Kidney (tissue), 14 donors: Measurements from ENCODE around the gene ORC2. TPM values are rescaled to one million over a fixed set of nuclear protein-coding genes. Genes with fewer than 3 reads are reported as not detected.

Experiments
- DNase-seq, 5 donors: peaks; one replicate each; pipeline ENCODE4 v3.0.0-alpha.2; 2013 to 2020
- FAIRE-seq: peaks from 2 replicates; lab custom pipeline; 2012; peaks lifted over from hg19 to GRCh38; lab: Jason Lieb, UNC
- H3K27ac ChIP-seq, 2 donors: one replicate each; pipeline ENCODE4 v1.7.0; 2013; ENCODE audit warnings: low read depth in 2 of 2, low read length in 2 of 2, inconsistent platforms in 1 of 2
- H3K27me3 ChIP-seq: one replicate; pipeline ENCODE4 v1.7.1; 2013; ENCODE audit warnings: low read length, inconsistent platforms; ENCODE audit not compliant: control insufficient read depth, insufficient read depth
- H3K36me3 ChIP-seq, 3 donors: one replicate each; pipeline versions ENCODE4 v1.7.0 to v1.7.1; 2013; ENCODE audit warnings: low read length in 3 of 3, control low read depth in 1 of 3, inconsistent platforms in 1 of 3; ENCODE audit not compliant: insufficient read depth in 3 of 3, control insufficient read depth in 2 of 3
- H3K4me1 ChIP-seq, 3 donors: one replicate each; pipeline versions ENCODE4 v1.7.0 to v1.7.1; 2013; ENCODE audit warnings: low read length in 3 of 3, inconsistent platforms in 1 of 3, low read depth in 1 of 3; ENCODE audit not compliant: control insufficient read depth in 2 of 3, insufficient read depth in 2 of 3
- H3K4me3 ChIP-seq, 3 donors: one replicate each; pipeline versions ENCODE4 v1.7.0 to v1.8.1; 2013; ENCODE audit warnings: low read length in 3 of 3, control low read depth in 1 of 3, inconsistent platforms in 1 of 3
- H3K9ac ChIP-seq, 3 donors: one replicate each; pipeline versions ENCODE4 v1.7.0 to v1.7.1; 2013; ENCODE audit warnings: low read length in 3 of 3, control low read depth in 1 of 3, inconsistent platforms in 1 of 3
- H3K9me3 ChIP-seq, 3 donors: one replicate each; pipeline versions ENCODE4 v1.7.0 to v1.7.1; 2013; ENCODE audit warnings: low read length in 3 of 3, control low read depth in 1 of 3, inconsistent platforms in 1 of 3; ENCODE audit not compliant: control insufficient read depth in 2 of 3, insufficient read depth in 1 of 3
- intact Hi-C: fragments of 100-400 bp; cut with DNase I; formaldehyde crosslinking; loops from one replicate; pipeline ENCODE4 v1.11.1; 2022
- polyA plus RNA-seq: library from polyadenylated mRNA; stranded (reverse); fragments of 350-450 nt; fragmentation: Illumina TruSeq; extraction: RNeasy Lipid Tissue Mini Kit (QIAGEN cat#74804); gene quantifications from one replicate; pipeline ENCODE4 v1.2.3, GENCODE V29; 2014; ENCODE audit warnings: low read depth, low replicate concordance; ENCODE audit not compliant: insufficient read depth
- total RNA-seq: library from RNA; stranded (reverse); fragmentation: NEBNext Ultra II Directional; extraction: Animal tissue kit (Norgen Biotek cat#: 25700); gene quantifications from one replicate; pipeline ENCODE4 v1.2.1, GENCODE V29; 2021
- TF ChIP-seq, protein P1 (sequence below): IDR thresholded peaks from 3 replicates; pipeline ENCODE4 v1.5.1; 2012; ENCODE audit warnings: mild to moderate bottlenecking, moderate library complexity, borderline replicate concordance; ENCODE audit not compliant: insufficient read depth; ENCODE audit errors: extremely low read depth
- donor health status: control.
- donor health status: control.
- donor health status: control.
- donor health status: control.
- donor health status: control.
- donor health status: DM: yes; HTN: yes; CAD: no.
- donor health status: Normal renal cell carcinoma (clear cell type).

ORC2 gene
- total and polyA plus RNA-seq, 2 donors from 2014 or later: 7.4 to 26.0 TPM

DNA sequence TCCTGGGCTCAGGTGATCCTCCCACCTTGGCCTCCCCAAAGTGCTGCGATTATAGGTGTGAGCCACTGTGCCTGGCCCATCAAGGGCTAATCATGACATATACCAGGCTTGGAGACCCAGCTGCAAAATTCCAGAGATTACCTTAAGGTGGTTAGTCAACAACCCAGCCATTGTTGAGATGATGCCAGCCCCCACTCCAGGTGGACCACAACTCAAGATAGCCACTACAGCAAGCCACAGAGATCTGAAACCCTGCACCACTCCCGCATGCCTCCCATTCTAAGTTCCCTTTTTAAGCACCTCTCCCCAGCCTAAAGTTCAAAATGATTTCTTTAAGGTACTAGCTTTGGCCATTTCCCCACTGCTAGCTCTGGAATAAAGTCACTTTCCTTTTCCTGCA is 94.4 kb downstream of the ORC2 start:
- TF ChIP-seq, protein P1, sequence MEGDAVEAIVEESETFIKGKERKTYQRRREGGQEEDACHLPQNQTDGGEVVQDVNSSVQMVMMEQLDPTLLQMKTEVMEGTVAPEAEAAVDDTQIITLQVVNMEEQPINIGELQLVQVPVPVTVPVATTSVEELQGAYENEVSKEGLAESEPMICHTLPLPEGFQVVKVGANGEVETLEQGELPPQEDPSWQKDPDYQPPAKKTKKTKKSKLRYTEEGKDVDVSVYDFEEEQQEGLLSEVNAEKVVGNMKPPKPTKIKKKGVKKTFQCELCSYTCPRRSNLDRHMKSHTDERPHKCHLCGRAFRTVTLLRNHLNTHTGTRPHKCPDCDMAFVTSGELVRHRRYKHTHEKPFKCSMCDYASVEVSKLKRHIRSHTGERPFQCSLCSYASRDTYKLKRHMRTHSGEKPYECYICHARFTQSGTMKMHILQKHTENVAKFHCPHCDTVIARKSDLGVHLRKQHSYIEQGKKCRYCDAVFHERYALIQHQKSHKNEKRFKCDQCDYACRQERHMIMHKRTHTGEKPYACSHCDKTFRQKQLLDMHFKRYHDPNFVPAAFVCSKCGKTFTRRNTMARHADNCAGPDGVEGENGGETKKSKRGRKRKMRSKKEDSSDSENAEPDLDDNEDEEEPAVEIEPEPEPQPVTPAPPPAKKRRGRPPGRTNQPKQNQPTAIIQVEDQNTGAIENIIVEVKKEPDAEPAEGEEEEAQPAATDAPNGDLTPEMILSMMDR: no peak
- Histone ChIP-seq H3K36me3 (peaks cover 3 to 4% (median 4%) of the 10 kb centered on the region in 3 donors), H3K4me3 (no peak overlapping the region), H3K27me3 (no peaks in the 10 kb centered on the region), H3K9ac (no peak overlapping the region), H3K27ac (no peak overlapping the region), H3K4me1 (no peaks in the 10 kb centered on the region), H3K9me3 (no peaks in the 10 kb centered on the region)
- DNase-seq (no peak), FAIRE-seq (no peak)
- intact Hi-C loops: no loop called here

DNA sequence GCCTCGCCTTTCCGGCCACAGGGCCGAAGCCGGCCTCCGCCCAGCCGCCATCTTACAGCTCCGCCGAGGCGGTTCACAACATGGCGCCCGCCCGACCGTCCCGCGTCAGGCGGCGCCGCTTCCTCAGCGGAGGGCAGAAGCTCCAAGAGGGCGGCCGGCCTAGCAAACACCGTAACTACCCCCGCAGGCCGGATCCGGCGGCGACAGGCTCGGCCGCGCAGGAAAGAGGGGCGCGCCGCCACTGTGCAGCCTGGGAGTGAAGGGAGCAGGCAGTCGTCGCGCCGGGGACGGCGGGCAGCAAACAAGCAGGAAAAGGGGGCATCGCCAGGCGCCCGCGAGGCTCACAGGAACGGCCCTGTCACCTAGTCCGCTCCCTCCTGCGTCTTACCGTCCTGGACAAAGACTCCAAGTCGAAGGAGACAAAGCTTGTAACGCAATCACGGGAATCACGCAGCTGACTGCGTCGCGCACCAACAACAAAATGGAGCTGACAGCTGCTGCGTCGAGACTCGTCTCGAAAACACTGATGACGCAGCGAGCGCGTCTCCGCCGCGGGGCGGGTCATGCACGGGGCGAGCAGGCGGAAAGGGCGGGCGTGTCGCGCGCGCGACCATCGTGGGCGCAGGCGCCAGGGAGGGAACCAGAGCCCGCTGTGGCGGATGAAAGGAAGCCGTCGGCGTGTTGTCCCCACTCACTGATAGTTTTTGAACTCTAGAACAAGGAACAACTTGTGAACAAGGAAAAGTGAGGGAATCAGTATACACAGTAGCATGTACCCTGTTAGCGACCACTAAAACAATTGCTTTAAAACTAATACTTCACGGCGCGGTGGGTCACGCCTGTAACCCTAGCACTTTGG is 99.1 kb downstream of the ORC2 start, which contains the start of gene CLK1:
Gene CLK1 (minus strand): TSS at position 483 of the 859 bp plus-strand sequence. CDS start 2,796 bp downstream, outside the sequence.
- H3K9ac ChIP-seq: peak within 1 kb of the TSS; percentile 100
- peak within 1 kb of the TSS; percentile 100 for H3K27ac ChIP-seq
- no peaks in the 10 kb centered on the region for H3K9me3 ChIP-seq
- H3K27me3 ChIP-seq: no peaks in the 10 kb centered on the region
- DNase-seq (peak; percentile 96 to 99 (median 97)), FAIRE-seq (no peak)
- H3K4me1 ChIP-seq: peaks cover 3 to 8% (median 4%) of the 10 kb centered on the region in 3 donors
- peak within 1 kb of the TSS; percentile 90 to 100 (median 99) for H3K4me3 ChIP-seq
- TF ChIP-seq, protein P1: no peak
- peaks cover 0 to 21% (median 4%) of the 10 kb centered on the region in 3 donors for H3K36me3 ChIP-seq
- intact Hi-C loops: no loop called here

DNA sequence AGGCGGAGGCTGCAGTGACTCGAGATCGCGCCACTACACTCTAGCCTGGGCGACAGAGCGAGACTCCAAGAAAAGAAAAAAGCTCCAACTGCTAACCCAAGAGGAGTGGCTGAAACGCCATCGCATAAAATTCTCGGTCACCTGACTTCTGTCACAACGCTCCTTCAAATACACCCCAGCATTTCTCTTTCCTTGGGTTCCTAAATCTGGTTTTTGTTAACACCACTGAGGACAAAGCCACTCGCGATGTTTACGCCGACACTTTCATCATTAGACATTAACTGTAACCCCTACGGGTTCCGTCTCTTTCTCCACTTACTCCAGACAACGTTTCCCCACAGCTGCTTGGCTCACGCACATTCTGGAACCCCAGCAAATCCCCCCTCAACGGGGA is 99.7 kb downstream of the ORC2 start:
- TF ChIP-seq, protein P1: no peak
- H3K36me3 ChIP-seq: peaks cover 5 to 27% (median 10%) of the 10 kb centered on the region in 3 donors
- peak overlapping the region; percentile 100 for H3K27ac ChIP-seq
- H3K9me3 ChIP-seq: no peaks in the 10 kb centered on the region
- H3K9ac ChIP-seq: peak overlapping the region; percentile 100
- DNase-seq (peak in 4 of 5 donors; percentile 44 to 79 (median 68)), FAIRE-seq (no peak)
- intact Hi-C loops: no loop called here
- no peaks in the 10 kb centered on the region for H3K27me3 ChIP-seq
- peak overlapping the region; percentile 90 to 100 (median 99) for H3K4me3 ChIP-seq
- H3K4me1 ChIP-seq: peaks cover 3 to 8% (median 4%) of the 10 kb centered on the region in 3 donors
